SK-N-SH (cell line): ENCODE data around the gene SPRY4. TPM values are rescaled to one million over a fixed set of nuclear protein-coding genes. Genes with fewer than 3 reads are reported as not detected.

Source experiments
- CTCF ChIA-PET: fragments of 300-600, 350-600 bp; formaldehyde crosslinking; extraction: SDS; loops from one replicate; lab custom pipeline; 2021; lab: Yijun Ruan, JAX
- POLR2A ChIA-PET: fragments of 350-600 bp; sonication (Branson Sonifier 250); formaldehyde crosslinking; extraction: SDS; loops from one replicate; lab custom pipeline; 2020; ENCODE audit warnings: antibody characterized with exemption, inconsistent platforms; lab: Yijun Ruan, JAX
- DNase-seq: peaks from one replicate; pipeline ENCODE4 v3.0.0; 2012
- H2AFZ ChIP-seq: fragments of 200-600 bp; sonication (generic); 2 replicates; pipeline ENCODE4 v1.8.1; 2016; ENCODE audit warnings: antibody characterized with exemption, mild to moderate bottlenecking, low read depth
- H3F3A ChIP-seq: fragments of 200-600 bp; sonication (generic); replicated peaks from 2 replicates; pipeline ENCODE3; 2016; ENCODE audit warnings: antibody characterized with exemption, mild to moderate bottlenecking; ENCODE audit not compliant: insufficient read depth
- H3K27ac ChIP-seq, 2 experiments: fragments of 200-500 bp in 1 of 2; fragments of 200-600 bp in 1 of 2; sonication (Bioruptor generic) in 1 of 2; sonication (generic), shearing (Covaris generic) in 1 of 2; 2 replicates each; pipeline versions ENCODE4 v1.5.1 to v1.6.1; 2014 to 2016; ENCODE audit warnings: low read depth in 2 of 2, inconsistent platforms in 1 of 2, low read length in 1 of 2, mild to moderate bottlenecking in 1 of 2, mixed read lengths in 1 of 2
- H3K27me3 ChIP-seq: fragments of 200-600 bp; sonication (generic), shearing (Covaris generic); 2 replicates; pipeline ENCODE4 v1.6.1; 2016; ENCODE audit warnings: mixed run types; ENCODE audit not compliant: insufficient read depth
- H3K36me3 ChIP-seq, 2 experiments: fragments of 200-500 bp in 1 of 2; fragments of 200-600 bp in 1 of 2; sonication (Bioruptor generic) in 1 of 2; sonication (generic) in 1 of 2; replicated peaks in 1 of 2; 2 replicates each; pipeline versions ENCODE3 to v1.5.1; 2014 to 2016; ENCODE audit warnings: low read length in 1 of 2, mild to moderate bottlenecking in 1 of 2; ENCODE audit not compliant: insufficient read depth in 2 of 2, control insufficient read depth in 1 of 2
- H3K4me1 ChIP-seq, 2 experiments: fragments of 200-500 bp in 1 of 2; fragments of 200-600 bp in 1 of 2; sonication (Bioruptor generic) in 1 of 2; sonication (generic), shearing (Covaris generic) in 1 of 2; 2 replicates each; pipeline versions ENCODE4 v1.5.1 to v1.6.1; 2014 to 2016; ENCODE audit warnings: low read depth in 1 of 2, low read length in 1 of 2, mixed run types in 1 of 2; ENCODE audit not compliant: insufficient read depth in 2 of 2, control insufficient read depth in 1 of 2
- H3K4me2 ChIP-seq: fragments of 200-600 bp; sonication (generic), shearing (Covaris generic); 2 replicates; pipeline ENCODE4 v1.6.1; 2017; ENCODE audit warnings: mixed run types
- H3K4me3 ChIP-seq, 2 experiments: fragments of 200-500 bp in 1 of 2; fragments of 200-600 bp in 1 of 2; sonication (Bioruptor generic) in 1 of 2; sonication (generic), shearing (Covaris generic) in 1 of 2; 2 replicates each; pipeline versions ENCODE4 v1.5.1 to v1.8.1; 2014 to 2016; ENCODE audit warnings: low read depth in 2 of 2, inconsistent platforms in 1 of 2, low read length in 1 of 2, mild to moderate bottlenecking in 1 of 2, mixed read lengths in 1 of 2, moderate library complexity in 1 of 2
- H3K79me2 ChIP-seq: fragments of 200-600 bp; sonication (generic); 2 replicates; pipeline ENCODE4 v1.8.1; 2017; ENCODE audit warnings: mild to moderate bottlenecking; ENCODE audit not compliant: insufficient read depth
- H3K9ac ChIP-seq: fragments of 200-600 bp; sonication (generic); 2 replicates; pipeline ENCODE4 v1.6.1; 2017; ENCODE audit warnings: mixed run types
- H3K9me2 ChIP-seq: fragments of 200-600 bp; sonication (generic); 2 replicates; pipeline ENCODE4 v1.6.1; 2017; ENCODE audit warnings: mixed run types
- H3K9me3 ChIP-seq: fragments of 200-600 bp; sonication (generic); 2 replicates; pipeline ENCODE4 v1.6.1; 2017; ENCODE audit warnings: mixed run types, mild to moderate bottlenecking, moderate library complexity
- H4K20me1 ChIP-seq: fragments of 200-600 bp; sonication (generic); 2 replicates; pipeline ENCODE4 v1.6.1; 2017; ENCODE audit warnings: mild to moderate bottlenecking, mixed run types; ENCODE audit not compliant: insufficient read depth
- CHD2 ChIP-seq: fragments of 150-350 bp; IDR thresholded peaks from 2 replicates; pipeline ENCODE4 v1.6.1; 2018; ENCODE audit warnings: low read length; ENCODE audit not compliant: partially characterized antibody
- GABPA ChIP-seq: IDR thresholded peaks from 2 replicates; pipeline ENCODE4 v1.4.0; 2012; ENCODE audit warnings: low read depth, mild to moderate bottlenecking
- PBX3 ChIP-seq: IDR thresholded peaks from 2 replicates; pipeline ENCODE4; 2012
- REST ChIP-seq: IDR thresholded peaks from 2 replicates; pipeline ENCODE4 v1.6.1; 2012; ENCODE audit warnings: mild to moderate bottlenecking, low read depth, low read length, moderate library complexity
- RXRA ChIP-seq: IDR thresholded peaks from 2 replicates; pipeline ENCODE4 v1.4.0; 2012; ENCODE audit warnings: low read depth, mild to moderate bottlenecking, borderline replicate concordance
- SIN3A ChIP-seq: IDR thresholded peaks from 2 replicates; pipeline ENCODE4 v1.6.1; 2012; ENCODE audit warnings: low read depth, mild to moderate bottlenecking, low read length, moderate library complexity, borderline replicate concordance
- TAF1 ChIP-seq: IDR thresholded peaks from 2 replicates; pipeline ENCODE4 v1.6.1; 2012; ENCODE audit warnings: low read depth, mild to moderate bottlenecking, low read length, moderate library complexity, borderline replicate concordance
- TCF12 ChIP-seq: IDR thresholded peaks from 2 replicates; pipeline ENCODE4 v1.4.0; 2012
- WGBS: methylation state at CpG from one replicate; pipeline ENCODE4 v1.1.6; 2017; ENCODE audit warnings: low lambda C conversion rate; 5-methylcytosine and 5-hydroxymethylcytosine counted together
- polyA plus RNA-seq, 3 experiments: library from polyadenylated mRNA; depleted of rRNA; stranded (reverse); fragments of >200 nt; gene quantifications; 2 replicates each; pipeline ENCODE4 v1.2.3, GENCODE V29; 2012
- small RNA-seq, 7 experiments: library from RNA; depleted of rRNA; stranded (forward); fragments of <200 nt; gene quantifications; one replicate each; pipeline ENCODE3, GENCODE V24; 2012

SPRY4 gene
- polyA plus RNA-seq, 1 of the 3 experiments (the other 2 are of a cell fraction) = 18.0 TPM

- TF ChIP-seq SIN3A (no peak), TCF12 (no peak), TAF1 (no peak), PBX3 (no peak), CHD2 (no peak)
These were observed 61.5 kb downstream of the SPRY4 start (continued) for GRCh38 chr5:142263346-142263745.

GRCh38 chr5:142262683-142263082 is 62.1 kb downstream of the SPRY4 start:
- Histone ChIP-seq H3K79me2 (no peaks in the 10 kb centered on the region), H3K4me2 (no peak overlapping the region), H3K27me3 (no peaks in the 10 kb centered on the region), H3F3A (no peaks in the 10 kb centered on the region), H2AFZ (no peak overlapping the region), H3K36me3 (no peaks in the 10 kb centered on the region), H3K27ac (no peak overlapping the region), H3K4me1 (no peaks in the 10 kb centered on the region; a peak in 1 of 4 replicates), H3K9me3 (no peaks in the 10 kb centered on the region), H4K20me1 (no peaks in the 10 kb centered on the region), H3K9ac (no peak overlapping the region), H3K9me2 (no peaks in the 10 kb centered on the region), H3K4me3 (no peak overlapping the region)
- 94% methylated on average over 6 of the region's 6 CpGs for WGBS
- ChIA-PET POLR2A (interaction anchor here (0.8 kb wide), 1 partner anchor 12 kb away, joined by 3 read pairs; no protein-coding TSS in a partner anchor), CTCF (interaction anchor here (0.9 to 1.5 kb wide), 5 partner anchors 13 to 42 kb away, joined by 3 to 4 read pairs (median 3); no protein-coding TSS in a partner anchor)
- DNase-seq = no peak
- no peak for TF ChIP-seq GABPA
- no peak for TF ChIP-seq REST
- TF ChIP-seq RXRA = no peak

Small RNA genes within 50 kb of the gene (small RNA-seq; reads per million reads assigned to genes)
- gene RF02038 (0 reads per million in 7 experiments), gene RF02039 (0 reads per million in 7 experiments)

Other genes with a start within 250 kb of the SPRY4 start
- 25.5 and 40.0 TPM in 2 replicates for gene NDFIP1, start 216.2 kb downstream of the SPRY4 start, polyA plus RNA-seq (2012; rRNA removed)